Measurements from ENCODE around the gene VRK2.
"Not testable (repeated sequence)": the region's sequence is repeated elsewhere in the genome, so short reads cannot be mapped to it uniquely, and the experiment has no call there.

VRK2 gene

GRCh38 chr2:58054264-58054663 lies 7.7 kb downstream of the VRK2 start:
- no peak for DNase-seq (ENCODE audit: low read depth in 3 of 3)

- no peak for DNase-seq (ENCODE audit: low read depth in 3 of 3)
Measured at GRCh38 chr2:58055033-58055786, 8.6 kb downstream of the VRK2 start.

GRCh38 chr2:58056192-58056916 lies 9.7 kb downstream of the VRK2 start:
- DNase-seq (ENCODE audit: low read depth in 3 of 3): no peak

GRCh38 chr2:58057707-58058530 lies 11.3 kb downstream of the VRK2 start:
- no peak for DNase-seq (ENCODE audit: low read depth in 3 of 3)

GRCh38 chr2:58063641-58064040 lies 17.0 kb downstream of the VRK2 start:
- no peak for DNase-seq (ENCODE audit: low read depth in 3 of 3)

- no peak for DNase-seq (ENCODE audit: low read depth in 3 of 3)
Measured at GRCh38 chr2:58064086-58064485, 17.5 kb downstream of the VRK2 start.

- no peak for DNase-seq (ENCODE audit: low read depth in 3 of 3)
Measured at GRCh38 chr2:58065248-58065647, 18.6 kb downstream of the VRK2 start.

GRCh38 chr2:58067001-58067400 lies 20.4 kb downstream of the VRK2 start:
- DNase-seq (ENCODE audit: low read depth in 3 of 3): no peak

GRCh38 chr2:58070765-58071164 lies 24.2 kb downstream of the VRK2 start:
- DNase-seq (ENCODE audit: low read depth in 3 of 3): no peak

- no peak for DNase-seq (ENCODE audit: low read depth in 3 of 3)
Measured at GRCh38 chr2:58072102-58072501, 25.5 kb downstream of the VRK2 start.

GRCh38 chr2:58073008-58073407 lies 26.4 kb downstream of the VRK2 start:
- no peak for DNase-seq (ENCODE audit: low read depth in 3 of 3)

- DNase-seq (ENCODE audit: low read depth in 3 of 3): no peak
Measured at GRCh38 chr2:58073751-58074150, 27.1 kb downstream of the VRK2 start.

GRCh38 chr2:58081000-58081399 lies 34.4 kb downstream of the VRK2 start:
- DNase-seq (ENCODE audit: low read depth in 3 of 3): no peak

GRCh38 chr2:58089081-58089480 lies 42.5 kb downstream of the VRK2 start:
- DNase-seq (ENCODE audit: low read depth in 3 of 3): no peak

GRCh38 chr2:58092772-58093171 lies 46.2 kb downstream of the VRK2 start:
- DNase-seq (ENCODE audit: low read depth in 3 of 3): not testable (repeated sequence)

GRCh38 chr2:58097025-58097424 lies 50.4 kb downstream of the VRK2 start:
- DNase-seq (ENCODE audit: low read depth in 3 of 3): no peak

GRCh38 chr2:58098254-58099095 lies 51.9 kb downstream of the VRK2 start:
- no peak for DNase-seq (ENCODE audit: low read depth in 3 of 3)

- no peak for DNase-seq (ENCODE audit: low read depth in 3 of 3)
Measured at GRCh38 chr2:58099096-58099769, 52.6 kb downstream of the VRK2 start.

- no peak for DNase-seq (ENCODE audit: low read depth in 3 of 3)
Measured at GRCh38 chr2:58101500-58101899, 54.9 kb downstream of the VRK2 start.

- no peak for DNase-seq (ENCODE audit: low read depth in 3 of 3)
Measured at GRCh38 chr2:58106896-58107295, 60.3 kb downstream of the VRK2 start.

Data from stimulated activated CD4-positive, alpha-beta T cell treated with anti-CD3 and anti-CD28 coated beads, TNF-alpha, amount 100 ng/mL, for 48 hours (primary cell).